GM18907 (cell line): ENCODE results near the gene HDAC8.
A peak's percentile ranks its signal among the peaks of the same experiment; 100 is the strongest.
"Not testable (repeated sequence)": the region's sequence is repeated elsewhere in the genome, so short reads cannot be mapped to it uniquely, and the experiment has no call there.

Source experiments
- ATAC-seq: cut with Tn5 transposase; IDR thresholded peaks from one replicate; pipeline ENCODE4 v1.9.1; 2021; ENCODE audit warnings: mild to moderate bottlenecking, moderate library complexity; ENCODE audit not compliant: unreplicated experiment

Gene HDAC8

GRCh38 chrX:72330131-72330530 lies 242.5 kb downstream of the HDAC8 start:
- ATAC-seq = no peak

GRCh38 chrX:72326605-72327300 lies 245.9 kb downstream of the HDAC8 start:
- no peak for ATAC-seq

- not testable (repeated sequence) for ATAC-seq
Measured at GRCh38 chrX:72319651-72320050, 253.0 kb downstream of the HDAC8 start.

- ATAC-seq = no peak
Measured at GRCh38 chrX:72317139-72317538, 255.5 kb downstream of the HDAC8 start.

GRCh38 chrX:72316408-72317110 lies 256.1 kb downstream of the HDAC8 start:
- no peak for ATAC-seq

GRCh38 chrX:72314881-72315280 lies 257.8 kb downstream of the HDAC8 start:
- ATAC-seq = no peak

- ATAC-seq = no peak
Measured at GRCh38 chrX:72313707-72314641, 258.7 kb downstream of the HDAC8 start.

- ATAC-seq = no peak
Measured at GRCh38 chrX:72312311-72312940, 260.2 kb downstream of the HDAC8 start.

- ATAC-seq = no peak
Measured at GRCh38 chrX:72309297-72310071, 263.2 kb downstream of the HDAC8 start.

GRCh38 chrX:72308566-72309296 lies 263.9 kb downstream of the HDAC8 start:
- peak; percentile 45 for ATAC-seq

- ATAC-seq = no peak
Measured at GRCh38 chrX:72308209-72308565, 264.5 kb downstream of the HDAC8 start.

- ATAC-seq = no peak
Measured at GRCh38 chrX:72307646-72308051, 265.0 kb downstream of the HDAC8 start.

GRCh38 chrX:72306851-72307645 lies 265.6 kb downstream of the HDAC8 start:
- peak; percentile 69 for ATAC-seq

GRCh38 chrX:72306085-72306801 lies 266.4 kb downstream of the HDAC8 start:
- ATAC-seq = peak; percentile 20

- no peak for ATAC-seq
Measured at GRCh38 chrX:72305286-72306084, 267.2 kb downstream of the HDAC8 start, which contains the start of gene CITED1. TSS of gene CITED1 (minus strand) at chrX:72305914. CDS start at chrX:72302869, 3,045 bp downstream.

GRCh38 chrX:72304877-72305276 lies 267.8 kb downstream of the HDAC8 start:
- no peak for ATAC-seq

GRCh38 chrX:72301781-72302180 lies 270.9 kb downstream of the HDAC8 start:
- no peak for ATAC-seq
